Lower leg skin (tissue), 4 donors: Measurements from ENCODE around the gene OSBPL2. TPM values are rescaled to one million over a fixed set of nuclear protein-coding genes. Genes with fewer than 3 reads are reported as not detected.

Experiments
- DNase-seq, 2 donors: peaks; one replicate each; pipeline ENCODE4 v3.0.0-alpha.2; 2019; ENCODE audit warnings: low spot score in 2 of 2
- H3K4me3 ChIP-seq: fragments of 200-600 bp; sonication (generic); 2 replicates; pipeline ENCODE4 v1.5.1; 2017; ENCODE audit warnings: mild to moderate bottlenecking, low read depth; ENCODE audit not compliant: poor library complexity, severe bottlenecking
- POLR2A ChIP-seq, 2 donors: fragments of 450-650 bp; IDR thresholded peaks; one replicate each; pipeline ENCODE4 v1.6.1; 2016 to 2017; ENCODE audit warnings: antibody characterized with exemption in 2 of 2, mild to moderate bottlenecking in 1 of 2, moderate library complexity in 1 of 2
- WGBS, 2 donors: methylation state at CpG; one replicate each; pipeline ENCODE4 v1.1.5; 2018; 5-methylcytosine and 5-hydroxymethylcytosine counted together
- intact Hi-C: fragments of 100-400 bp; cut with DNase I; formaldehyde crosslinking; loops from one replicate; pipeline ENCODE4 v1.15.0; 2023; ENCODE audit warnings: low total_unique reads
- microRNA-seq, 2 donors: library from miRNA; unstranded; fragments of <30 nt; microRNA quantifications; one replicate each; pipeline ENCODE4, GENCODE V29; 2016; ENCODE audit warnings: borderline replicate concordance in 2 of 2, borderline number of aligned reads in 1 of 2
- total RNA-seq, 4 donors: library from RNA; depleted of rRNA; stranded (reverse); fragments of >200 nt; gene quantifications; one replicate each; pipeline ENCODE4 v1.1.0, GENCODE V29; 2016
- TF ChIP-seq, protein P1 (sequence below), 3 donors: fragments of 450-650 bp; IDR thresholded peaks; one replicate each; pipeline ENCODE4 v1.5.1; 2016; ENCODE audit warnings: antibody characterized with exemption in 3 of 3, mild to moderate bottlenecking in 3 of 3, moderate library complexity in 2 of 3

OSBPL2 gene
- total RNA-seq, 4 donors from 2014 or later: 69.7 to 135 (median 86.0) TPM

DNA sequence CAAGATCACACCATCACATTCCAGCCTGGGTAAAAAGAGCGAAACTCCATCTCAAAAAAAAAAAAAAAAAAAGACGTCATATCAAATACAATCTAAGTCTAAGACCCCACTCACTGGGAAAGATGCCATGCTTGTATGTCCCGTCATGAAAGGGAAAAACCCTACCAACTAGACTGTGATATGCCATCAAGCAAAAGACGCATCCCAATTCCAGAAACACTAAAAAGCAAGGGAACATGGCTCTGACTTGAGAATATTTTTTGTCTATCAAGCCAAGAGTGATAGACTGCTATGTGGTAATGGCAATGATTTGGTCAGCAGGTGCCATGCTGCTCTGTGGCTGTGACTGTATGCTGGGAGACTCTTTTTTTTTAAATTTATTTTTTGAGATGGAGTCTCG lies 105.8 kb downstream of the OSBPL2 start:
- H3K4me3 ChIP-seq: no peak overlapping the region
- TF ChIP-seq, protein P1, sequence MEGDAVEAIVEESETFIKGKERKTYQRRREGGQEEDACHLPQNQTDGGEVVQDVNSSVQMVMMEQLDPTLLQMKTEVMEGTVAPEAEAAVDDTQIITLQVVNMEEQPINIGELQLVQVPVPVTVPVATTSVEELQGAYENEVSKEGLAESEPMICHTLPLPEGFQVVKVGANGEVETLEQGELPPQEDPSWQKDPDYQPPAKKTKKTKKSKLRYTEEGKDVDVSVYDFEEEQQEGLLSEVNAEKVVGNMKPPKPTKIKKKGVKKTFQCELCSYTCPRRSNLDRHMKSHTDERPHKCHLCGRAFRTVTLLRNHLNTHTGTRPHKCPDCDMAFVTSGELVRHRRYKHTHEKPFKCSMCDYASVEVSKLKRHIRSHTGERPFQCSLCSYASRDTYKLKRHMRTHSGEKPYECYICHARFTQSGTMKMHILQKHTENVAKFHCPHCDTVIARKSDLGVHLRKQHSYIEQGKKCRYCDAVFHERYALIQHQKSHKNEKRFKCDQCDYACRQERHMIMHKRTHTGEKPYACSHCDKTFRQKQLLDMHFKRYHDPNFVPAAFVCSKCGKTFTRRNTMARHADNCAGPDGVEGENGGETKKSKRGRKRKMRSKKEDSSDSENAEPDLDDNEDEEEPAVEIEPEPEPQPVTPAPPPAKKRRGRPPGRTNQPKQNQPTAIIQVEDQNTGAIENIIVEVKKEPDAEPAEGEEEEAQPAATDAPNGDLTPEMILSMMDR (IDR thresholded peaks at IDR 0.05): no peak
- TF ChIP-seq POLR2A (IDR thresholded peaks at IDR 0.05): no peak
- intact Hi-C loops: no loop called here
- 89 to 96% methylated on average over 5 of the region's 5 CpGs for WGBS, 2 donors
- DNase-seq: no peak

DNA sequence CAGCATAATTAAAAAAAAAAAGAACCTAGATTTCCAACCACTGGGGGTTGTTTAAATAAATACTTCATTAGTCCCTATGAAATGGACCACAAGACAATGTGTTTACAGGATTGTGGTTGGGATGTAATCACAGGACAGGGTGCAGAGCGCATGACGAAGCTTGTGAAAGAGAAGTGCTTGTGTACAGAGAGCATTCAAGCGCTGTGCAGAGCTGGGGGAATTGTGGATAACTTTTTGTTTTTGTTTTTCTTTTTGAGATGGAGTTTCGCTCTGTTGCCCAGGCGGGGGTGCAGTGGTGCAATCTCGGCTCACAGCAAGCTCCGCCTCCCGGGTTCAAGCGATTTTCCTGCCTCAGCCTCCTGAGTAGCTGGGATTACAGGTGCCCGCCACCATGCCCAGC lies 106.5 kb downstream of the OSBPL2 start:
- 86 to 89% methylated on average over 10 of the region's 10 CpGs for WGBS, 2 donors
- intact Hi-C loops: no loop called here
- TF ChIP-seq, protein P1 (IDR thresholded peaks at IDR 0.05): no peak
- TF ChIP-seq POLR2A (IDR thresholded peaks at IDR 0.05): no peak

More for the DNA sequence above, 106.5 kb downstream of the OSBPL2 start:
- H3K4me3 ChIP-seq: no peak overlapping the region
- DNase-seq: no peak

Small RNA genes within 50 kb of the gene (microRNA-seq; reads per million reads assigned to microRNA genes)
- 0 to 0.68 reads per million in 2 donors for gene MIR4758

Other genes with a start within 250 kb of the OSBPL2 start
- gene TAF4, start 172.6 kb upstream of the OSBPL2 start, total RNA-seq: 10 to 100 TPM; 21.1 to 40.6 (median 22.1) TPM
- gene LSM14B, start 116.0 kb upstream of the OSBPL2 start, total RNA-seq: 10 to 100 TPM; 44.9 to 60.3 (median 49.9) TPM
- gene PSMA7, start 95.1 kb upstream of the OSBPL2 start, total RNA-seq: 100 to 1,000 TPM; 200 to 240 (median 225) TPM
- gene SS18L1, start 94.8 kb upstream of the OSBPL2 start, total RNA-seq: 10 to 100 TPM; 23.3 to 51.7 (median 25.8) TPM
- 10 to 100 TPM; 21.4 to 42.0 (median 29.1) TPM for gene MTG2, start 55.5 kb upstream of the OSBPL2 start, total RNA-seq
- gene HRH3, start 18.2 kb upstream of the OSBPL2 start, total RNA-seq: not detected
- 100 to 1,000 TPM; 143 to 198 (median 167) TPM for gene ADRM1, start 64.5 kb downstream of the OSBPL2 start, total RNA-seq
- 100 to 1,000 TPM; 164 to 427 (median 196) TPM for gene LAMA5, start 128.8 kb downstream of the OSBPL2 start, total RNA-seq
- 1,000 to 10,000 TPM; 1,664 to 5,734 (median 2,155) TPM for gene RPS21, start 148.6 kb downstream of the OSBPL2 start, total RNA-seq
- 1 to 10 TPM; 2.8 to 5.3 (median 3.7) TPM for gene CABLES2, start 168.8 kb downstream of the OSBPL2 start, total RNA-seq
- gene RBBP8NL, start 189.0 kb downstream of the OSBPL2 start, total RNA-seq: 1 to 10 TPM; 4.3 to 8.5 (median 6.3) TPM
- gene GATA5, start 237.5 kb downstream of the OSBPL2 start, total RNA-seq: 1 to 10 TPM in 3 of 4 donors, not detected in 1; 1.1 to 2.4 (median 1.6) TPM